CD4-positive, CD25-positive, alpha-beta regulatory T cell (primary cell): ENCODE data around the gene CYP4F2. TPM values are rescaled to one million over a fixed set of nuclear protein-coding genes. Genes with fewer than 3 reads are reported as not detected.

Experiments used
- ATAC-seq, 2 donors: fragments of 150-1000 bp; cut with Tn5 transposase; one replicate each; pipeline ENCODE4 v1.10.0; 2021; ENCODE audit warnings: low read depth in 2 of 2, moderate number of reproducible peaks in 2 of 2, moderate library complexity in 1 of 2
- DNase-seq, 3 donors: peaks; one replicate each; pipeline versions ENCODE4 v3.0.0 to v3.0.0-alpha.2; 2012 to 2022; ENCODE audit warnings: mixed read lengths in 1 of 3
- H3K27ac ChIP-seq: one replicate; pipeline ENCODE4 v1.7.0; 2013; ENCODE audit warnings: mild to moderate bottlenecking, low read length; ENCODE audit not compliant: insufficient read depth, poor library complexity, severe bottlenecking
- H3K27me3 ChIP-seq: one replicate; pipeline ENCODE4 v1.7.0; 2013; ENCODE audit warnings: low read length; ENCODE audit not compliant: control insufficient read depth, insufficient read depth
- H3K36me3 ChIP-seq: one replicate; pipeline ENCODE4 v1.7.0; 2013; ENCODE audit warnings: mild to moderate bottlenecking, low read length, moderate library complexity; ENCODE audit not compliant: control insufficient read depth, insufficient read depth
- H3K4me1 ChIP-seq: 2 replicates; pipeline ENCODE4 v1.7.0; 2013; ENCODE audit warnings: mild to moderate bottlenecking, low read length; ENCODE audit not compliant: insufficient read depth, control insufficient read depth, poor library complexity, severe bottlenecking
- H3K4me3 ChIP-seq: one replicate; pipeline ENCODE4 v1.7.0; 2013; ENCODE audit warnings: low read depth, mild to moderate bottlenecking, low read length, moderate library complexity
- H3K9me3 ChIP-seq, 2 experiments: 1 replicate in 1 of 2; 2 replicates in 1 of 2; pipeline ENCODE4 v1.7.0; 2013; ENCODE audit warnings: low read length in 2 of 2, mild to moderate bottlenecking in 1 of 2, moderate library complexity in 1 of 2; ENCODE audit not compliant: control insufficient read depth in 2 of 2
- H3K27ac Mint-ChIP-seq, 3 donors: one replicate each; pipeline ENCODE4 v1.8.0; 2020 to 2022; ENCODE audit warnings: mild to moderate bottlenecking in 3 of 3, mixed read lengths in 3 of 3, moderate library complexity in 2 of 3
- H3K27me3 Mint-ChIP-seq: one replicate; pipeline ENCODE4 v1.8.0; 2022; ENCODE audit warnings: mild to moderate bottlenecking, mixed read lengths
- H3K36me3 Mint-ChIP-seq: one replicate; pipeline ENCODE4 v1.8.0; 2020; ENCODE audit warnings: mixed read lengths
- H3K4me1 Mint-ChIP-seq, 4 donors: one replicate each; pipeline ENCODE4 v1.8.0; 2020 to 2022; ENCODE audit warnings: mixed read lengths in 4 of 4, mild to moderate bottlenecking in 1 of 4
- H3K4me3 Mint-ChIP-seq, 4 donors: one replicate each; pipeline ENCODE4 v1.8.0; 2020 to 2022; ENCODE audit warnings: mild to moderate bottlenecking in 4 of 4, mixed read lengths in 4 of 4, moderate library complexity in 3 of 4
- H3K9me3 Mint-ChIP-seq, 7 donors: one replicate each; pipeline ENCODE4 v1.8.0; 2020 to 2022; ENCODE audit warnings: mixed read lengths in 7 of 7, mild to moderate bottlenecking in 3 of 7, moderate library complexity in 2 of 7
- polyA plus RNA-seq, 4 donors: library from polyadenylated mRNA; unstranded; fragments of 300-500 nt; fragmentation: Illumina TruSeq; gene quantifications; one replicate each; pipeline ENCODE4 v1.2.3, GENCODE V29; 2021
- total RNA-seq: library from RNA; stranded (reverse); gene quantifications from one replicate; pipeline ENCODE4 v1.2.3, GENCODE V29; 2022

CYP4F2 gene
- not detected for total RNA-seq
- polyA plus RNA-seq: not detected

GRCh38 chr19:15897738-15898276 is at the start of gene CYP4F2:
Gene CYP4F2 (minus strand): TSS chr19:15898074. CDS start chr19:15897611, 463 bp downstream.
- peaks cover 0 to 11% (median 4%) of the 10 kb centered on the region in 4 donors for H3K4me1 Mint-ChIP-seq
- H3K27me3 Mint-ChIP-seq: peaks cover 26% of the 10 kb centered on the region
- ATAC-seq (no peak), DNase-seq (no peak)
- H3K27ac ChIP-seq: no peak within 1 kb of the TSS
- H3K27me3 ChIP-seq: peaks cover 6% of the 10 kb centered on the region
- H3K4me1 ChIP-seq: no peaks in the 10 kb centered on the region
- H3K36me3 ChIP-seq: no peaks in the 10 kb centered on the region
- H3K27ac Mint-ChIP-seq: no peak within 1 kb of the TSS
- no peaks in the 10 kb centered on the region for H3K36me3 Mint-ChIP-seq
- H3K4me3 Mint-ChIP-seq: no peak within 1 kb of the TSS
- no peak within 1 kb of the TSS for H3K4me3 ChIP-seq
- H3K9me3 Mint-ChIP-seq: peaks cover 0 to 1% (median 0%) of the 10 kb centered on the region in 7 donors
- H3K9me3 ChIP-seq: no peaks in the 10 kb centered on the region

- Histone ChIP-seq H3K27ac (no peak overlapping the region), H3K36me3 (no peaks in the 10 kb centered on the region), H3K4me3 (no peak overlapping the region), H3K4me1 (no peaks in the 10 kb centered on the region), H3K27me3 (peaks cover 14% of the 10 kb centered on the region), H3K9me3 (peaks cover 18 to 19% of the 10 kb centered on the region in 2 experiments)
- Mint-ChIP-seq H3K4me3 (no peak overlapping the region), H3K36me3 (peaks cover 5% of the 10 kb centered on the region), H3K27me3 (peaks cover 31% of the 10 kb centered on the region), H3K9me3 (peaks cover 5 to 25% (median 10%) of the 10 kb centered on the region in 7 donors), H3K27ac (no peak overlapping the region), H3K4me1 (no peaks in the 10 kb centered on the region)
- ATAC-seq (no peak), DNase-seq (no peak)
Measured at GRCh38 chr19:15945301-15945700, 47.4 kb upstream of the CYP4F2 start.

- Histone ChIP-seq H3K27ac (no peak overlapping the region), H3K4me3 (no peak overlapping the region), H3K9me3 (peaks cover 16 to 17% of the 10 kb centered on the region in 2 experiments), H3K4me1 (no peaks in the 10 kb centered on the region), H3K27me3 (peaks cover 13% of the 10 kb centered on the region), H3K36me3 (no peaks in the 10 kb centered on the region)
- Mint-ChIP-seq H3K4me3 (no peak overlapping the region), H3K36me3 (peaks cover 5% of the 10 kb centered on the region), H3K9me3 (peaks cover 5 to 19% (median 6%) of the 10 kb centered on the region in 7 donors), H3K4me1 (no peaks in the 10 kb centered on the region), H3K27ac (no peak overlapping the region), H3K27me3 (peaks cover 30% of the 10 kb centered on the region)
- no peak for ATAC-seq
- DNase-seq: no peak
Measured at GRCh38 chr19:15944401-15944800, 46.5 kb upstream of the CYP4F2 start.

GRCh38 chr19:15937771-15938170 is 39.9 kb upstream of the CYP4F2 start:
- Histone ChIP-seq H3K36me3 (no peaks in the 10 kb centered on the region), H3K27me3 (no peaks in the 10 kb centered on the region), H3K27ac (no peak overlapping the region), H3K4me1 (no peaks in the 10 kb centered on the region), H3K9me3 (peaks cover 0 to 3% of the 10 kb centered on the region in 2 experiments), H3K4me3 (no peak overlapping the region)
- DNase-seq (no peak), ATAC-seq (no peak)
- Mint-ChIP-seq H3K4me3 (no peak overlapping the region), H3K36me3 (no peaks in the 10 kb centered on the region), H3K4me1 (no peaks in the 10 kb centered on the region), H3K27ac (no peak overlapping the region), H3K9me3 (peaks cover 0 to 1% (median 0%) of the 10 kb centered on the region in 7 donors), H3K27me3 (peaks cover 21% of the 10 kb centered on the region)

- no peaks in the 10 kb centered on the region for H3K4me1 Mint-ChIP-seq
- Histone ChIP-seq H3K36me3 (no peaks in the 10 kb centered on the region), H3K27me3 (no peaks in the 10 kb centered on the region), H3K9me3 (peaks cover 0 to 3% of the 10 kb centered on the region in 2 experiments), H3K27ac (no peak overlapping the region), H3K4me3 (no peak overlapping the region), H3K4me1 (no peaks in the 10 kb centered on the region)
- DNase-seq: no peak
- H3K27ac Mint-ChIP-seq: no peak overlapping the region
- peaks cover 16% of the 10 kb centered on the region for H3K27me3 Mint-ChIP-seq
- H3K9me3 Mint-ChIP-seq: peaks cover 0 to 1% (median 0%) of the 10 kb centered on the region in 7 donors
- ATAC-seq: no peak
- H3K4me3 Mint-ChIP-seq: no peak overlapping the region
- no peaks in the 10 kb centered on the region for H3K36me3 Mint-ChIP-seq
Measured at GRCh38 chr19:15936950-15937349, 39.1 kb upstream of the CYP4F2 start.

- no peak overlapping the region for H3K4me3 ChIP-seq
- Mint-ChIP-seq H3K36me3 (no peaks in the 10 kb centered on the region), H3K9me3 (peaks cover 0 to 2% (median 0%) of the 10 kb centered on the region in 7 donors), H3K4me3 (no peak overlapping the region), H3K4me1 (no peaks in the 10 kb centered on the region), H3K27ac (no peak overlapping the region), H3K27me3 (peaks cover 16% of the 10 kb centered on the region)
- no peaks in the 10 kb centered on the region for H3K36me3 ChIP-seq
- no peak overlapping the region for H3K27ac ChIP-seq
- no peaks in the 10 kb centered on the region for H3K4me1 ChIP-seq
- H3K9me3 ChIP-seq: peaks cover 0 to 3% of the 10 kb centered on the region in 2 experiments
- DNase-seq (no peak), ATAC-seq (no peak)
- no peaks in the 10 kb centered on the region for H3K27me3 ChIP-seq
Measured at GRCh38 chr19:15936173-15936572, 38.3 kb upstream of the CYP4F2 start.

- H3K36me3 ChIP-seq: no peaks in the 10 kb centered on the region
- no peaks in the 10 kb centered on the region for H3K27me3 ChIP-seq
- H3K27ac ChIP-seq: no peak overlapping the region
- Mint-ChIP-seq H3K27ac (no peak overlapping the region), H3K9me3 (peaks cover 0 to 4% (median 0%) of the 10 kb centered on the region in 7 donors), H3K4me3 (no peak overlapping the region), H3K4me1 (no peaks in the 10 kb centered on the region), H3K36me3 (no peaks in the 10 kb centered on the region), H3K27me3 (peaks cover 16% of the 10 kb centered on the region)
- no peak for DNase-seq
- no peak overlapping the region for H3K4me3 ChIP-seq
- ATAC-seq: no peak
- H3K9me3 ChIP-seq: peaks cover 0 to 3% of the 10 kb centered on the region in 2 experiments
- H3K4me1 ChIP-seq: no peaks in the 10 kb centered on the region
Measured at GRCh38 chr19:15935167-15935702, 37.4 kb upstream of the CYP4F2 start.
